ENCODE measurements around the gene ST3GAL6.
A peak's percentile ranks its signal among the peaks of the same experiment; 100 is the strongest.

DNA sequence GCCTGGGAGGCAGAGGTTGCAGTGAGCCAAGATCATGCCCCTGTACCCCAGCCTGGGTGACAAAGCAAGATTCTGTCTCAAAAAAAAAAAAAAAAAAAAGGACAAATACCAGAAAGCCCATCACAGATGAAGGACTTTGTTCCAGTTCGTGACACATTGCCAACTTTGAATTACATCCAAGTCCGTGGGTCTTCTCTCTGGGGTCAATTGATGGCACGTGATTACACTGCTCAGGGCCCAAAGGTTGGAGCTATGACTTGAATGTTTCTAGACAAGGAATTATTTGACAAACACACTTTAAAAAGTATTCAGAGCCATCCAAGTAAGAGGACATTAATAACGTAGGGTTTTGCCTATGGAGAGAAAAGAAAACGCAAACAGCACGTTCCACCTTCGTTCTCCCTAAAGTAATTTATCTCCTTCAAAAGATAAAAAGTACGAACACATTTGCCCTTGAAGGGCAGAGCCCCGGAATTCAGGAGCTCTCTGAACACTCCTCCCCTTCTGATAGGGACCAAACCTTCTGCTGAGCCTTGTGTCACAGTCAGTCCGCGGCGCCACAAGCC is 31.3 kb upstream of the ST3GAL6 start:
- TF ChIP-seq CTCF (IDR thresholded peaks at IDR 0.05; ENCODE audit: low read depth, low read length, missing input control) (no peak), ATF3 (IDR thresholded peaks at IDR 0.05) (no peak), TAF1 (conservative IDR thresholded peaks at IDR 0.05) (peak; percentile 50), RAD21 (IDR thresholded peaks at IDR 0.05) (no peak), SP1 (IDR thresholded peaks at IDR 0.05) (no peak), JUND (IDR thresholded peaks at IDR 0.05) (no peak), NR2F2 (IDR thresholded peaks at IDR 0.05) (peak; percentile 14), ZBTB33 (IDR thresholded peaks at IDR 0.05) (no peak), REST (IDR thresholded peaks at IDR 0.05) (peak; percentile 42), MAX (IDR thresholded peaks at IDR 0.05) (peak; percentile 20), HNF4G (IDR thresholded peaks at IDR 0.05) (no peak), EGR1 (IDR thresholded peaks at IDR 0.05; ENCODE audit: low read depth in 2 of 2) (no peak), YY1 (IDR thresholded peaks at IDR 0.05) (no peak)

All from liver (tissue), 3 donors.